Caco-2 (cell line): ENCODE measurements around the gene TMEM37. TPM values are rescaled to one million over a fixed set of nuclear protein-coding genes. Genes with fewer than 3 reads are reported as not detected.

ENCODE experiments used
- BruUV-seq: library from RNA; stranded (reverse); fragments of 400-500 nt; replicated peaks from 2 replicates; lab custom pipeline; 2021; lab: Mats Ljungman, UMichigan
- CTCF ChIA-PET: fragments of 300-600 bp; sonication (Branson Sonifier 250); formaldehyde crosslinking; loops from one replicate; lab custom pipeline; 2022; ENCODE audit warnings: antibody characterized with exemption; lab: Charles Lee
- POLR2A ChIA-PET: fragments of 300-600 bp; sonication (Branson Sonifier 250); formaldehyde crosslinking; loops from one replicate; lab custom pipeline; 2022; ENCODE audit warnings: antibody characterized with exemption; lab: Charles Lee
- DNase-seq, 2 experiments: peaks; one replicate each; pipeline versions ENCODE4 v3.0.0 to v3.0.0-alpha.2; 2020 to 2022
- H3K27me3 ChIP-seq: replicated peaks from 2 replicates; pipeline ENCODE4 v1.6.0; 2011; ENCODE audit warnings: low read length; ENCODE audit not compliant: control insufficient read depth, insufficient read depth
- H3K36me3 ChIP-seq: 2 replicates; pipeline ENCODE4 v1.5.1; 2011; ENCODE audit warnings: low read length; ENCODE audit not compliant: control insufficient read depth, insufficient read depth
- H3K4me1 ChIP-seq: fragments of 250-450 bp; sonication (Bioruptor Pico); 2 replicates; pipeline ENCODE4 v1.5.1; 2020; ENCODE audit warnings: mild to moderate bottlenecking
- H3K4me3 ChIP-seq: 2 replicates; pipeline ENCODE4 v1.5.1; 2011; ENCODE audit warnings: low read depth, mild to moderate bottlenecking, control low read depth, low read length
- H3K9me3 ChIP-seq: fragments of 250-450 bp; sonication (Bioruptor Pico); 2 replicates; pipeline ENCODE4 v1.5.1; 2020; ENCODE audit warnings: mild to moderate bottlenecking, moderate library complexity
- H3K27ac Mint-ChIP-seq: one replicate; pipeline ENCODE4 v1.8.0; 2022; ENCODE audit warnings: mixed read lengths; ENCODE audit not compliant: unreplicated experiment
- H3K27me3 Mint-ChIP-seq: one replicate; pipeline ENCODE4 v1.8.0; 2022; ENCODE audit warnings: mixed read lengths; ENCODE audit not compliant: insufficient read depth, unreplicated experiment
- H3K36me3 Mint-ChIP-seq: one replicate; pipeline ENCODE4 v1.8.0; 2022; ENCODE audit warnings: mild to moderate bottlenecking, mixed read lengths; ENCODE audit not compliant: insufficient read depth, unreplicated experiment
- H3K4me1 Mint-ChIP-seq: one replicate; pipeline ENCODE4 v1.8.0; 2022; ENCODE audit warnings: low read depth, mixed read lengths; ENCODE audit not compliant: unreplicated experiment
- H3K4me3 Mint-ChIP-seq: one replicate; pipeline ENCODE4 v1.8.0; 2022; ENCODE audit warnings: mild to moderate bottlenecking, moderate library complexity, mixed read lengths; ENCODE audit not compliant: unreplicated experiment
- H3K9me3 Mint-ChIP-seq: one replicate; pipeline ENCODE4 v1.8.0; 2022; ENCODE audit warnings: mixed read lengths; ENCODE audit not compliant: unreplicated experiment
- intact Hi-C: fragments of 100-400 bp; cut with micrococcal nuclease; formaldehyde crosslinking; loops from one replicate; pipeline ENCODE4 v1.10.0; 2022; ENCODE audit not compliant: unreplicated experiment
- total RNA-seq: library from RNA; stranded (reverse); gene quantifications from 2 replicates; pipeline ENCODE4 v1.2.3, GENCODE V29; 2022
- TF ChIP-seq, protein P1 (sequence below), 2 experiments: fragments of 200-600 bp in 1 of 2; IDR thresholded peaks; 1 replicate in 1 of 2; 2 replicates in 1 of 2; pipeline versions ENCODE4 v1.5.1 to v1.8.0; 2011 to 2022; ENCODE audit warnings: antibody characterized with exemption in 1 of 2, control low read depth in 1 of 2, inconsistent platforms in 1 of 2, low read depth in 1 of 2, low read length in 1 of 2, mild to moderate bottlenecking in 1 of 2, moderate library complexity in 1 of 2; ENCODE audit not compliant: insufficient read depth in 1 of 2, severe bottlenecking in 1 of 2, unreplicated experiment in 1 of 2

Gene TMEM37
- total RNA-seq, 1 experiment from 2014 or later = 15.8 TPM

DNA sequence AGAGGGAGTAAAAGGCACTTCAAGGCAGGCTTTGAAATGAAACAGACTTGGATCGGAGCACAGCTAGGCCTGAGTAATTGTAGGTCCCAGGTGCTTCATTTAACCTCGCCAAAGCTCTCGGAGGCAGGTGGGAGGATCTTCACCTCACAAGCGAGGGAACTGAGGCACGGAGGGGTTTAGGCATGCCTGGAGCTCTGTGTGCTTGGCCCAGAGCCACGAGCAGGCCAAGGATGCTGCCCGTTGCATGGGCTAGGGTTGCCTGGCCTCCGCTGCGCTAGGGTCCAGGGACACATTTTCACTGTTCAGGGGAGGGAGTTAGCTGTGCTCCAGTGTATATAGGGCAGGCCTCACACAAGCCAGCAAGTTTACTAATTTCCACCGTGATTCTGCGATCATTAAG is 11.2 kb downstream of the TMEM37 start:
- H3K4me1 Mint-ChIP-seq = peaks cover 9% of the 10 kb centered on the region
- no peaks in the 10 kb centered on the region for H3K27me3 ChIP-seq
- no peak overlapping the region for H3K4me3 ChIP-seq
- H3K4me3 Mint-ChIP-seq = no peak overlapping the region
- H3K36me3 ChIP-seq = no peaks in the 10 kb centered on the region
- TF ChIP-seq, protein P1, sequence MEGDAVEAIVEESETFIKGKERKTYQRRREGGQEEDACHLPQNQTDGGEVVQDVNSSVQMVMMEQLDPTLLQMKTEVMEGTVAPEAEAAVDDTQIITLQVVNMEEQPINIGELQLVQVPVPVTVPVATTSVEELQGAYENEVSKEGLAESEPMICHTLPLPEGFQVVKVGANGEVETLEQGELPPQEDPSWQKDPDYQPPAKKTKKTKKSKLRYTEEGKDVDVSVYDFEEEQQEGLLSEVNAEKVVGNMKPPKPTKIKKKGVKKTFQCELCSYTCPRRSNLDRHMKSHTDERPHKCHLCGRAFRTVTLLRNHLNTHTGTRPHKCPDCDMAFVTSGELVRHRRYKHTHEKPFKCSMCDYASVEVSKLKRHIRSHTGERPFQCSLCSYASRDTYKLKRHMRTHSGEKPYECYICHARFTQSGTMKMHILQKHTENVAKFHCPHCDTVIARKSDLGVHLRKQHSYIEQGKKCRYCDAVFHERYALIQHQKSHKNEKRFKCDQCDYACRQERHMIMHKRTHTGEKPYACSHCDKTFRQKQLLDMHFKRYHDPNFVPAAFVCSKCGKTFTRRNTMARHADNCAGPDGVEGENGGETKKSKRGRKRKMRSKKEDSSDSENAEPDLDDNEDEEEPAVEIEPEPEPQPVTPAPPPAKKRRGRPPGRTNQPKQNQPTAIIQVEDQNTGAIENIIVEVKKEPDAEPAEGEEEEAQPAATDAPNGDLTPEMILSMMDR (IDR thresholded peaks at IDR 0.05; ENCODE audit: insufficient read depth in 1 of 2, low read depth in 1 of 2, low read length in 1 of 2, severe bottlenecking in 1 of 2, unreplicated experiment in 1 of 2) = no peak
- H3K27me3 Mint-ChIP-seq = no peaks in the 10 kb centered on the region
- DNase-seq = no peak
- H3K36me3 Mint-ChIP-seq = peaks cover 10% of the 10 kb centered on the region
- H3K9me3 Mint-ChIP-seq = no peaks in the 10 kb centered on the region
- peaks cover 9% of the 10 kb centered on the region for H3K4me1 ChIP-seq
- intact Hi-C loops = no loop called here
- ChIA-PET CTCF (interaction anchor here (0.6 kb wide), 1 partner anchor 116 kb away, joined by 3 read pairs; no protein-coding TSS in a partner anchor), POLR2A (no interaction called here)
- no TSS peak for BruUV-seq
- no peaks in the 10 kb centered on the region for H3K9me3 ChIP-seq
- H3K27ac Mint-ChIP-seq = no peak overlapping the region

DNA sequence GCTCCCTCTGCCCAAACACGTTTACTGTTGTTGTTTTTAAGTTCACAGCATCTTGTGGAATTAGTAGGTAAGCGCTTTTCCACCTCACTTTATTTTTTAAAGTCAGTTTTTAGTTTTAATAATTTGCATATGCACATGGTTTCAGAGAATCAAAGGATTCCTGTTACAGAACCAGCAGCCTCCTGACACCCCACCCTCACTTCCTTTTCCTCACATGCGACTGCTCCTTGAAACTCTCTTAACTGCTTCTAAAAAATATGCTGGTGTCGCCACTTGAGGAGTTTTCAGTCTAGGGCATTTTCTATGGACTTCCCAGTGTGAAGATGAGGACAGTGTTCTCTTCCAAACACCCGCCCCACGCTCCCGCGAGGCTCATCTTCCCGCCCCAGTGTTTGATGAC is 14.4 kb downstream of the TMEM37 start:
- intact Hi-C loops = no loop called here
- Mint-ChIP-seq H3K36me3 (no peaks in the 10 kb centered on the region), H3K27me3 (no peaks in the 10 kb centered on the region), H3K4me3 (no peak overlapping the region), H3K4me1 (no peaks in the 10 kb centered on the region), H3K9me3 (no peaks in the 10 kb centered on the region), H3K27ac (no peak overlapping the region)
- no TSS peak for BruUV-seq
- no peak for DNase-seq
- no peaks in the 10 kb centered on the region for H3K9me3 ChIP-seq
- H3K36me3 ChIP-seq = no peaks in the 10 kb centered on the region
- CTCF ChIA-PET = no interaction called here
- H3K27me3 ChIP-seq = no peaks in the 10 kb centered on the region
- POLR2A ChIA-PET = interaction anchor here (0.6 kb wide), 1 partner anchor 543 kb away, joined by 7 read pairs; no protein-coding TSS in a partner anchor
- H3K4me1 ChIP-seq = no peaks in the 10 kb centered on the region
- H3K4me3 ChIP-seq = no peak overlapping the region
- TF ChIP-seq, protein P1 (IDR thresholded peaks at IDR 0.05; ENCODE audit: insufficient read depth in 1 of 2, low read depth in 1 of 2, low read length in 1 of 2, severe bottlenecking in 1 of 2, unreplicated experiment in 1 of 2) = no peak

DNA sequence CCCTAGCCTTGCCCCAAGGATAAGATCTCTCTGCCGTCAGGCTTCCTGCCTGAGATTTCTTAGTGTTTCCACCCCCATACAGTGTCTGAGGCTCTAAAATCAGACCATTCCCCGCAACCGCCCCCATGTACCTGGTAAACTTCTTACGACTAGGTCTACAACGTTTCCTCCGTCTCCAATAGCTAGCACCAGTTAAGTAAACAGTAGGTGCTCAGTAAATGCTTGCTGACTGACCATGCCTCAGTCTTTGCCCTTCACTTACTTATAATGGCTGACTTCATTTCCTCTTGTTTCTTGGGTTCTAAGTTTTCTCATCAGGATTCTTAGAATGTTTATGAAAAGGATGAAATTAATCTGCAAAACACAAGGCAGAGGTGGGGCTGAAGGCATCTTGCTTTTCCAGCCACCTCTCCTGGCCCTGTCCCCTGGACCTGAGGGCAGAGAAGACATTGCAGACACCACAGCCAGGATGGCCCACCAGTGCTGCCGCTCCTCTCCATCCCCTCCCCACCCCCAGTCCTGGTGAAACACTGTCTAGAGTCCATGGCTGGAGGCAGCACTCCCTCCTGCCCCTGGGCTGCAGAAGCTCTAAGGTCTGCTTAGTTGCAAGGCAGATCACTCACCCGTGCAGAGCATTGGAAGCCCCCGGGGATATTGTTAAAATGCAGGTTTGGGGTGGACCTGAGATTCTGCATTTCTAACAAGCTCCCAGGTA is 16.9 kb downstream of the TMEM37 start:
- CTCF ChIA-PET = no interaction called here
- H3K9me3 ChIP-seq = no peaks in the 10 kb centered on the region
- intact Hi-C loops = no loop called here
- POLR2A ChIA-PET = no interaction called here
- no peaks in the 10 kb centered on the region for H3K27me3 Mint-ChIP-seq
- no peak overlapping the region for H3K27ac Mint-ChIP-seq
- no peak overlapping the region for H3K4me3 ChIP-seq
- no peak for DNase-seq
- no peaks in the 10 kb centered on the region for H3K4me1 ChIP-seq
- no peaks in the 10 kb centered on the region for H3K36me3 ChIP-seq
- no peak overlapping the region for H3K4me3 Mint-ChIP-seq
- H3K27me3 ChIP-seq = no peaks in the 10 kb centered on the region
- no peaks in the 10 kb centered on the region for H3K4me1 Mint-ChIP-seq
- H3K9me3 Mint-ChIP-seq = no peaks in the 10 kb centered on the region
- BruUV-seq = no TSS peak
- H3K36me3 Mint-ChIP-seq = no peaks in the 10 kb centered on the region
- TF ChIP-seq, protein P1 (IDR thresholded peaks at IDR 0.05; ENCODE audit: insufficient read depth in 1 of 2, low read depth in 1 of 2, low read length in 1 of 2, severe bottlenecking in 1 of 2, unreplicated experiment in 1 of 2) = no peak
